Neural cell (in vitro differentiated cells): Measurements from ENCODE around the gene SLC39A13. TPM values are rescaled to one million over a fixed set of nuclear protein-coding genes. Genes with fewer than 3 reads are reported as not detected.

ENCODE experiments used
- H2AFZ ChIP-seq: fragments of 200-600, 300-800 bp; sonication (generic), shearing (Covaris generic); 2 replicates; pipeline ENCODE4 v1.6.0; 2014; ENCODE audit warnings: low read depth, mild to moderate bottlenecking, antibody characterized with exemption, low read length, moderate library complexity
- H3F3A ChIP-seq: fragments of 200-600 bp; shearing (Covaris generic); 2 replicates; pipeline ENCODE4 v1.6.1; 2016; ENCODE audit warnings: mild to moderate bottlenecking, moderate library complexity, mixed read lengths, antibody characterized with exemption, low read length; ENCODE audit not compliant: insufficient read depth, poor library complexity, severe bottlenecking
- H3K27ac ChIP-seq: fragments of 200-600, 300-800 bp; sonication (generic), shearing (Covaris generic); 2 replicates; pipeline ENCODE4 v1.5.1; 2014; ENCODE audit warnings: mild to moderate bottlenecking, low read length, moderate library complexity
- H3K27me3 ChIP-seq: fragments of 300-800, 200-600 bp; sonication (generic), shearing (Covaris generic); 2 replicates; pipeline ENCODE4 v1.6.0; 2014; ENCODE audit warnings: mild to moderate bottlenecking, low read depth, low read length, moderate library complexity; ENCODE audit not compliant: insufficient read depth
- H3K36me3 ChIP-seq: fragments of 300-800, 200-600 bp; sonication (generic), shearing (Covaris generic); 2 replicates; pipeline ENCODE4 v1.5.1; 2014; ENCODE audit warnings: mild to moderate bottlenecking, antibody characterized with exemption, low read length, moderate library complexity; ENCODE audit not compliant: insufficient read depth
- H3K4me2 ChIP-seq: fragments of 300-800, 200-600 bp; sonication (generic), shearing (Covaris generic); 2 replicates; pipeline ENCODE4 v1.6.0; 2014; ENCODE audit warnings: mild to moderate bottlenecking, low read length
- H3K4me3 ChIP-seq: fragments of 300-800, 200-600 bp; sonication (generic), shearing (Covaris generic); 2 replicates; pipeline ENCODE4 v1.5.1; 2014; ENCODE audit warnings: mild to moderate bottlenecking, low read length, moderate library complexity
- H3K79me2 ChIP-seq: fragments of 200-600 bp; shearing (Covaris generic); replicated peaks from 2 replicates; pipeline ENCODE4 v1.6.0; 2014; ENCODE audit warnings: mild to moderate bottlenecking, low read length, moderate library complexity; ENCODE audit not compliant: insufficient read depth
- H3K9ac ChIP-seq: fragments of 300-800, 200-600 bp; sonication (generic), shearing (Covaris generic); 2 replicates; pipeline ENCODE4 v1.6.1; 2016; ENCODE audit warnings: mild to moderate bottlenecking, low read length, mixed read lengths
- H3K9me2 ChIP-seq: fragments of 200-600 bp; shearing (Covaris generic); 2 replicates; pipeline ENCODE4 v1.6.1; 2016; ENCODE audit warnings: mild to moderate bottlenecking, low read length, mixed read lengths; ENCODE audit not compliant: insufficient read depth
- H3K9me3 ChIP-seq: fragments of 200-600, 300-800 bp; sonication (generic), shearing (Covaris generic); 2 replicates; pipeline ENCODE4 v1.6.1; 2016; ENCODE audit warnings: mild to moderate bottlenecking, mixed run types, low read length, moderate library complexity, mixed read lengths
- H4K20me1 ChIP-seq: fragments of 200-600 bp; shearing (Covaris generic); 2 replicates; pipeline ENCODE4 v1.6.1; 2016; ENCODE audit warnings: mild to moderate bottlenecking, mixed run types; ENCODE audit not compliant: insufficient read depth
- EP300 ChIP-seq: fragments of 450-650 bp; conservative IDR thresholded peaks from 2 replicates; pipeline ENCODE4 v1.6.1; 2014; ENCODE audit warnings: antibody characterized with exemption, mild to moderate bottlenecking, moderate library complexity; ENCODE audit not compliant: poor library complexity, severe bottlenecking
- EZH2 ChIP-seq: fragments of 200-600, 300-800 bp; shearing (Covaris generic), sonication (generic); IDR thresholded peaks from 2 replicates; pipeline ENCODE4 v1.6.1; 2014; ENCODE audit warnings: antibody characterized with exemption, low read length, borderline replicate concordance, mild to moderate bottlenecking; ENCODE audit not compliant: insufficient read depth, poor library complexity, severe bottlenecking
- POLR2AphosphoS5 ChIP-seq: IDR thresholded peaks from 2 replicates; pipeline ENCODE4 v1.6.1; 2012
- RAD21 ChIP-seq: fragments of 450-650 bp; conservative IDR thresholded peaks from 2 replicates; pipeline ENCODE4 v1.6.1; 2014; ENCODE audit warnings: antibody characterized with exemption, mild to moderate bottlenecking, moderate library complexity
- SMC3 ChIP-seq: fragments of 450-650 bp; conservative IDR thresholded peaks from 2 replicates; pipeline ENCODE4 v1.6.1; 2014; ENCODE audit warnings: antibody characterized with exemption, mild to moderate bottlenecking, moderate library complexity; ENCODE audit not compliant: poor library complexity
- TAF1 ChIP-seq: IDR thresholded peaks from 2 replicates; pipeline ENCODE4 v1.6.1; 2012; ENCODE audit warnings: low read depth
- polyA plus RNA-seq: library from polyadenylated mRNA; depleted of rRNA; stranded (reverse); fragments of >200 nt; gene quantifications from 2 replicates; pipeline ENCODE4 v1.2.3, GENCODE V29; 2014
- TF ChIP-seq, protein P1 (sequence below): fragments of 450-650 bp; IDR thresholded peaks from 2 replicates; pipeline ENCODE4 v1.5.1; 2014; ENCODE audit warnings: antibody characterized with exemption, mild to moderate bottlenecking, moderate library complexity; ENCODE audit not compliant: poor library complexity, severe bottlenecking
- TF ChIP-seq, protein P2 (sequence below): IDR thresholded peaks from 2 replicates; pipeline ENCODE4 v1.6.1; 2012; ENCODE audit warnings: borderline replicate concordance

SLC39A13 gene
- polyA plus RNA-seq, 1 donor from 2014 or later = 48.0 TPM

DNA sequence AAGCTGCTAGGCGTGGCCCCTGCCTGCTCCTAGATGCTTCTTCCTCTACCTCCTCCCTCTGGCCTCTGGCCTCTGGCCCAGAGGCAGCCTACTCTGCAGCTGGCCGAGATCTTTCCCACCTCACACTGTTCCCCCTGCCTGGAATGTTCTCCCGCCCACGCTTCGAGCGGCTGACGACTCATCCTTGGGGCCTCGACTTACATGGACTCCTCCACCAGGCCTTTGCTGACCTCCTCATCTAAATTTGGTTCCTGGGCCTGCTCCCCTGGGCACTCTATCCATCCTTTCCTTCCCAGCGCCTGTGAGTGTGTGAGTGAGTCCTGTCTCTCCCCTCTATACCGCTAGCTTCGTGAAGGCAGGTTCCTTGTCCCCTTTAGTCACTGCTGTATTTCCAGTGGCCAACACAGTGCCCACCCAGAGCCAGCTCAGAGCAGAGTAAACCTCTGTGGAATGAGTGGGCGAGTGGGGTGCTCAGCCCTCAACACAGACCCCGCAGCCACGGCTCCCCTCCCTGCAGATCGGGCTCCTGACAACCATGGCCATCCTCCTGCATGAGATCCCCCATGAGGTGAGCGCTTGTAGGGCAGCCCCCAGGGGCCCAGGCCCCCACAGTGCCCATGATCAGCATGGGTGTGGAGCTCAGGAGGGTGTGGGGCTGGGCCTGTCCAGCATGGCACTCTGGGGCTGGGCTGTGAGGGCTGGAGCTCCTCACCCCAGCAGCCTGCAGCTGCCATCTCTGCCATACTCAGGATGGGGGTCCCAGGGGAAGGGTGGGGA is 5.7 kb downstream of the SLC39A13 start:
- no peaks in the 10 kb centered on the region for H3K27me3 ChIP-seq
- H3K79me2 ChIP-seq = peaks cover 4% of the 10 kb centered on the region
- H4K20me1 ChIP-seq = no peaks in the 10 kb centered on the region
- no peak overlapping the region for H3K9ac ChIP-seq
- no peak overlapping the region for H3K4me2 ChIP-seq
- H3F3A ChIP-seq = no peaks in the 10 kb centered on the region
- no peaks in the 10 kb centered on the region for H3K9me3 ChIP-seq
- H3K36me3 ChIP-seq = no peaks in the 10 kb centered on the region
- H2AFZ ChIP-seq = no peak overlapping the region
- TF ChIP-seq, protein P1, sequence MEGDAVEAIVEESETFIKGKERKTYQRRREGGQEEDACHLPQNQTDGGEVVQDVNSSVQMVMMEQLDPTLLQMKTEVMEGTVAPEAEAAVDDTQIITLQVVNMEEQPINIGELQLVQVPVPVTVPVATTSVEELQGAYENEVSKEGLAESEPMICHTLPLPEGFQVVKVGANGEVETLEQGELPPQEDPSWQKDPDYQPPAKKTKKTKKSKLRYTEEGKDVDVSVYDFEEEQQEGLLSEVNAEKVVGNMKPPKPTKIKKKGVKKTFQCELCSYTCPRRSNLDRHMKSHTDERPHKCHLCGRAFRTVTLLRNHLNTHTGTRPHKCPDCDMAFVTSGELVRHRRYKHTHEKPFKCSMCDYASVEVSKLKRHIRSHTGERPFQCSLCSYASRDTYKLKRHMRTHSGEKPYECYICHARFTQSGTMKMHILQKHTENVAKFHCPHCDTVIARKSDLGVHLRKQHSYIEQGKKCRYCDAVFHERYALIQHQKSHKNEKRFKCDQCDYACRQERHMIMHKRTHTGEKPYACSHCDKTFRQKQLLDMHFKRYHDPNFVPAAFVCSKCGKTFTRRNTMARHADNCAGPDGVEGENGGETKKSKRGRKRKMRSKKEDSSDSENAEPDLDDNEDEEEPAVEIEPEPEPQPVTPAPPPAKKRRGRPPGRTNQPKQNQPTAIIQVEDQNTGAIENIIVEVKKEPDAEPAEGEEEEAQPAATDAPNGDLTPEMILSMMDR = no peak
- TF ChIP-seq TAF1 (no peak), POLR2AphosphoS5 (no peak), EZH2 (no peak), RAD21 (no peak)
- TF ChIP-seq, protein P2, sequence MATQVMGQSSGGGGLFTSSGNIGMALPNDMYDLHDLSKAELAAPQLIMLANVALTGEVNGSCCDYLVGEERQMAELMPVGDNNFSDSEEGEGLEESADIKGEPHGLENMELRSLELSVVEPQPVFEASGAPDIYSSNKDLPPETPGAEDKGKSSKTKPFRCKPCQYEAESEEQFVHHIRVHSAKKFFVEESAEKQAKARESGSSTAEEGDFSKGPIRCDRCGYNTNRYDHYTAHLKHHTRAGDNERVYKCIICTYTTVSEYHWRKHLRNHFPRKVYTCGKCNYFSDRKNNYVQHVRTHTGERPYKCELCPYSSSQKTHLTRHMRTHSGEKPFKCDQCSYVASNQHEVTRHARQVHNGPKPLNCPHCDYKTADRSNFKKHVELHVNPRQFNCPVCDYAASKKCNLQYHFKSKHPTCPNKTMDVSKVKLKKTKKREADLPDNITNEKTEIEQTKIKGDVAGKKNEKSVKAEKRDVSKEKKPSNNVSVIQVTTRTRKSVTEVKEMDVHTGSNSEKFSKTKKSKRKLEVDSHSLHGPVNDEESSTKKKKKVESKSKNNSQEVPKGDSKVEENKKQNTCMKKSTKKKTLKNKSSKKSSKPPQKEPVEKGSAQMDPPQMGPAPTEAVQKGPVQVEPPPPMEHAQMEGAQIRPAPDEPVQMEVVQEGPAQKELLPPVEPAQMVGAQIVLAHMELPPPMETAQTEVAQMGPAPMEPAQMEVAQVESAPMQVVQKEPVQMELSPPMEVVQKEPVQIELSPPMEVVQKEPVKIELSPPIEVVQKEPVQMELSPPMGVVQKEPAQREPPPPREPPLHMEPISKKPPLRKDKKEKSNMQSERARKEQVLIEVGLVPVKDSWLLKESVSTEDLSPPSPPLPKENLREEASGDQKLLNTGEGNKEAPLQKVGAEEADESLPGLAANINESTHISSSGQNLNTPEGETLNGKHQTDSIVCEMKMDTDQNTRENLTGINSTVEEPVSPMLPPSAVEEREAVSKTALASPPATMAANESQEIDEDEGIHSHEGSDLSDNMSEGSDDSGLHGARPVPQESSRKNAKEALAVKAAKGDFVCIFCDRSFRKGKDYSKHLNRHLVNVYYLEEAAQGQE = no peak
- H3K9me2 ChIP-seq = no peaks in the 10 kb centered on the region
- no peak overlapping the region for H3K4me3 ChIP-seq
- H3K27ac ChIP-seq = no peak overlapping the region

DNA sequence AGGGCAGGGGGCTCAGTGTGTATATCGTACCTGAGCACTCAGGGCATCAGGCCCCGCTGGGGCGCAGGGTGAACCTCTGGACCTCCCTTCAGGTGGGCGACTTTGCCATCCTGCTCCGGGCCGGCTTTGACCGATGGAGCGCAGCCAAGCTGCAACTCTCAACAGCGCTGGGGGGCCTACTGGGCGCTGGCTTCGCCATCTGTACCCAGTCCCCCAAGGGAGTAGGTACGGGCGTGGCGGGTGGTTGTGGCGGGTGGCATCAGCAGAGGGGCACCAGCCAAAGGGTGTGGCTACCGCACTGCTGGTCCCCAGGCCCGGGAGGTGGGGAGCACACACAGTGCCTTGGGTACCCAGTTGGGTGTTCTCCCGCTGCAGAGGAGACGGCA is 6.3 kb downstream of the SLC39A13 start:
- H4K20me1 ChIP-seq = no peaks in the 10 kb centered on the region
- no peaks in the 10 kb centered on the region for H3F3A ChIP-seq
- no peak overlapping the region for H3K27ac ChIP-seq
- no peak overlapping the region for H2AFZ ChIP-seq
- no peaks in the 10 kb centered on the region for H3K79me2 ChIP-seq
- no peak for TF ChIP-seq EP300
- H3K27me3 ChIP-seq = no peaks in the 10 kb centered on the region
- no peaks in the 10 kb centered on the region for H3K36me3 ChIP-seq
- no peak overlapping the region for H3K9ac ChIP-seq
- no peaks in the 10 kb centered on the region for H3K9me2 ChIP-seq
- no peaks in the 10 kb centered on the region for H3K9me3 ChIP-seq
- H3K4me3 ChIP-seq = no peak overlapping the region
- no peak overlapping the region for H3K4me2 ChIP-seq

DNA sequence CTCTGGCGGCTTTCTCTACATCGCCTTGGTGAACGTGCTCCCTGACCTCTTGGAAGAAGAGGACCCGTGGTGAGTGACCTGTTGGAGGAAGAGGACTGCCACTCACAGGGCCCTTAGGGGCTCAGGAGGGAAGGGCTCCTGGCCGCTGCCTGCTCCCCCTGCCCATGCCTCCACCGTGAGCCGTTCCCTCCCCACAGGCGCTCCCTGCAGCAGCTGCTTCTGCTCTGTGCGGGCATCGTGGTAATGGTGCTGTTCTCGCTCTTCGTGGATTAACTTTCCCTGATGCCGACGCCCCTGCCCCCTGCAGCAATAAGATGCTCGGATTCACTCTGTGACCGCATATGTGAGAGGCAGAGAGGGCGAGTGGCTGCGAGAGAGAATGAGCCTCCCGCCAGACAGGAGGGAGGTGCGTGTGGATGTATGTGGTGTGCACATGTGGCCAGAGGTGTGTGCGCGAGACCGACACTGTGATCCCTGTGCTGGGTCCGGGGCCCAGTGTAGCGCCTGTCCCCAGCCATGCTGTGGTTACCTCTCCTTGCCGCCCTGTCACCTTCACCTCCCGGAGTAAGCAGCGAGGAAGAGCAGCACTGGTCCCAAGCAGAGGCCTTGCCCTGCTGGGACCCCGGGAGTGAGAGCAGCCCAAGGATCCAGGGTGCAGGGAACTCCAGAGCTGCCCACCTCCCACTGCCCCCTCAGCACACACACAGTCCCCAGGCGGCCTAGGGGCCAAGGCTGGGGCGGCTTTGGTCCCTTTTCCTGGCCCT is 6.9 kb downstream of the SLC39A13 start:
- H3K27me3 ChIP-seq = no peaks in the 10 kb centered on the region
- TF ChIP-seq SMC3 (no peak), EP300 (no peak), RAD21 (no peak), POLR2AphosphoS5 (no peak)
- TF ChIP-seq, protein P2 = no peak
- no peak overlapping the region for H3K9ac ChIP-seq
- H3F3A ChIP-seq = no peaks in the 10 kb centered on the region
- H3K36me3 ChIP-seq = no peaks in the 10 kb centered on the region
- no peaks in the 10 kb centered on the region for H3K79me2 ChIP-seq
- H4K20me1 ChIP-seq = no peaks in the 10 kb centered on the region
- H3K9me3 ChIP-seq = no peaks in the 10 kb centered on the region
- no peak overlapping the region for H3K4me3 ChIP-seq
- H3K4me2 ChIP-seq = no peak overlapping the region
- no peak overlapping the region for H2AFZ ChIP-seq
- no peaks in the 10 kb centered on the region for H3K9me2 ChIP-seq
- no peak overlapping the region for H3K27ac ChIP-seq
